HG03354 (cell line): ENCODE results near the gene WNT7B.

Source experiments
- ATAC-seq: cut with Tn5 transposase; IDR thresholded peaks from one replicate; pipeline ENCODE4 v1.9.1; 2021; ENCODE audit warnings: mild to moderate bottlenecking; ENCODE audit not compliant: unreplicated experiment, poor library complexity, severe bottlenecking

WNT7B gene

DNA sequence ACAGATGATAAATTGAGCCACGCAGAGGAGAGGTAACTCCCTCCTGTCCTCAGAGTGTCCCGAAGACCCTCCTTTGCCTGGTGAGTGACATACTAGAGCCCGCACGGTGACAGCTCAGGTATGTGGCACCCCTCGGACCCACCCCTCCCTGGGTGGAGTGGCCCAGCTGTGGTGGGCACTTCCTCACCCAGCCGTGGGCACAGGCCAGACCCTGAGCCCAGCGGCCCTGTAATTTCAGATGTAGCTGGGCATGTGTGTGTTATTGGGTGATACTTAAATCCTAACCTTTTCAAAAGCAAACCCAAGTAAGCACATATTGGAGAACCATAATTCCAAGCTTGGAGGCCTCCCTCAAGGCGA is 93.2 kb downstream of the WNT7B start:
- ATAC-seq = no peak

DNA sequence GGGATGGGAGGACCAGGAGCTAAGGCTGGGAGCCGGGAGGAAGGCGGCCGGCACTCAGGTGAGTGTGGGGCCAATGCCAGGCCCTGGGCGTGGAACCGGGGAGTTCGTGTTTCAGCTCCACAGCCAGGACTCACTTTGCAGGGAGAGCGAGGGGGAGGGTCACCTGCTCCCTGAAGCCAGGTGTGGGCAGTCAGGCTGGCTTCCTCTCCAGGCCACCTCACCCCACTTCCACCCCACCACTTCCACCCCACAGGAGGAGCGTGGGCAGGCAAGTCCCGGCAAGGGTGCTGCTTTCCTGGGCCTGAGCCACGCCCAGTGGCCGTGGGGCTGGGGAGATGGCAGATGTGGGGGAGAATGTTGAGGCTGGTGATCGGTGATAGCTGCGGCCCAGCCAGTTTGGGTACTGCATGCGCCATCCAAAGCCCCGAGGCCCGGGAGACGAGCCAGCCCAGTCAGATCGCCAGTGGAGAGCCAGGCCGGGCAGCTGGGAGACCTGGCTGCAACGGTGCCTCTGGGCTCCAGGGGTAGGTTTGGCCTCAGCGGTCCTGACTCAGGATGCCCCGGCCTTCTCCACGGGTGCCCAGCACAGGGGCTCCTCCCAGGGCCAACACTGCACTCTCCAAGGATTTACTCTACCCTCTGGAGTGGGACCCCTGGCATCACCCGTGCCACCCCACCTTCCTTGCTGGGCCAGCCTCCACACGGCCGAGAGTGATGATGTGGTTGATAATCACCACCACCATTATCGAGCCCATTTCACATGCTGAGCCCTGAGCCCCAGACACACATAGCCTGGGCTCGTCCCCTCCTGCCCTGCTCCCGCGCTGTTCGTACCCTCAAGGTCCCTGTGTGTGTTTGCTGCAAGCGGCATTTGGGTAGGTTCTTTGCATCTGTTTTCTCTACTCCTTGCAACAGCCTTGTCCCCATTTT is 93.8 kb downstream of the WNT7B start:
- ATAC-seq = no peak

DNA sequence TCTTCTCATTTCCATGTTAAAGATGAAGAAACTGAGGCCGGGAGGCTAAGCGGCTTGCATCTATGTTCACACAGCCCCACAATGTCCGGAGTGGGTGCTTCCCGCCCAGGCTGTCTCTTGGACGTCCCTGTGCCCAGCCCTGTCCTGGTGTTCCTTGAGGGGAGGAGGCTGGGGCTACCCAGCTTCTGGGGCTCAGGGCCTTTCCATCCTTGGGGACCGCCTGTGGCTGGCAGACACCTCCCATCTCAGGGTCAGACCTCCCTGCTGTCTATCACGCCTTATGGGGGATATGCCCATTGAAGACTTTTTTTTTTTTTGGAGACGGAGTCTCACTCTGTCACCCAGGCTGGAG is 95.5 kb downstream of the WNT7B start:
- ATAC-seq = no peak

DNA sequence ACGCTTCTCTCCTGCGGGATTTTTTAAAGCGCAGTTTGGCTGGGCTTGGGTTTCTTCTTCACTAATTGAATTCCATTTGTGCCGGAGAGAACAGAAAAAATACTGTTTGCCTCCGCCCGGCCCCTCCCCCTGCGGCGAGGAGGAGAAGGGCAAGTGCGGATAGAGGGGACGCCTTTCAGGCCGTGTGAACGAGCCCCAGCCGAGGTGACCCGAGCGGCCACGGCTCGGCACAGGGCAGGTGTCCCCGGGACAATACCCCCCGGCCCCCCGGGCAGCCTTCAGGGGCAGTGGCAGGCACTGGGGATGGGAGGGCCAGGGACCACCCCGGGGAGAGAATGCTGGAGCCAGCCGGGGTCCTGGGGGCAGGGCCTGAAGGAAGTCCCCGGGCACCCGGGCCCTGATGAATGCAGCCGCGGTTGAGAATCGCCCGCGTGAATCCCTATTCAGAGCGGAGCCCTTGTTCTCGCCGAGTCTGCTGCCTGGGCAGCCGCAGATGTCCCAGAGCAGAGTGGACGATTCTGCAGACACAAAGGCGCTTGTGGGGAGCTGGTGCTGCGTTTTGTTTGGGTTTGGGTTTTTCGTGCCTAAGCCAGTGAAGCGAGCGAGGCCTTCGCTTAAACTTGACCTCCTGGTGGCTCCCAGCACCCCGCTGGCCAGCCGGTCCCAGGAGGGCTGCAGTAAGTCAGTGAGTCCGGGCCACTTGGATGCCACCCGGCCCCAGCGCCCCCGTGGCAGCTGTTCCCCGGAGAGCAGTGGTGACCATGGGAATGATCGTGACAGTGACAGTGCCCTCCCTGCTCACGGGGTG is 96.0 kb downstream of the WNT7B start:
- ATAC-seq = no peak

DNA sequence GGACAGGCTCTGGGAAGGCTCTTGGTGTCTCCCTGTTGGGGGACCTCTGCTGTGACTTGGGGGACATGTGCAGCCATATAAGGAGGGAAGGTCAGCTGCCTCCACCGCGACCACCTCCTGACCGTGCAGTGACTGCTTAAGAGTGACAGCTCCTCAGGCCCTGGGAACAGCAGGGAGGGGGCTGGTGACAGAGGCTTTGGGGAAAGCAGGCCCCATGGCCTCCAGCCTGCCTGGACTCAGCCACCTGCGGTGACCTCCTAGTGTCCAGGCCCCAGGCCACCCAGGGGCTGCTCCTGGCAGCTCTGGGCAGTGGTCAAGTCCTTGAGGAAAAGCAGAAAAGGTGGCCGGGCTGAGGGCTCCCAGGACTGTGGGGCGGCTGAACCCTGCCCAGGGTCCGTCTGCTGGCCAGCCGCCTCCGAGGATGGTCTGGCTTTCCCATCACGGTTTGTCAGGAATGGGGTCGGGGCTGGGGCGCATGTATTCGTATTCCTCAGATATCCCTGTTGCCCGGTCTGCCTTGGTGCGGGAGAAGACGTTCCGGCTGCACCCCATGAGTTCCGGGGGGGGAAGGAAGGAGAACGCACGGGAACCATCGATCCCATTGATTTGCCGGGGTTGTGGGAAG is 96.8 kb downstream of the WNT7B start:
- no peak for ATAC-seq

DNA sequence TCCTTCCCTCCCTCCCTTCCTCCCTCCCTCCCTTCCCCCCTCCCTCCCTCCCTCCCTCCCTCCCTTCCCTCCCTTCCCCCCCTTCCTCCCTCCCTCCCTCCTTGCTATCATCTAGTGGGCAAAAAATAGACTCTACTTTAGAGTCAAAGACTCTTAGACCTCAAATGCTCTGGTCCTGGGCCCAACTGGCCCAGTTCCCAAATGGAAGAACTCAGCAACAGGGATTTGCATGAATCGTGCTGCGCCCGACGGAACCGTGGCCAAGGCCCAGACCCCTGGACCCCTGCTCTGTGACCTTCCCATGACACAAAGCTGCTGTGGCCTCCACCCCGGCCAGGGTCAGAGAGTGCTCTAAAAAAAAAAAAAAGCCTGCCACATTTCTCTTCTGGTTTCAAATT is 97.4 kb downstream of the WNT7B start:
- ATAC-seq = no peak

DNA sequence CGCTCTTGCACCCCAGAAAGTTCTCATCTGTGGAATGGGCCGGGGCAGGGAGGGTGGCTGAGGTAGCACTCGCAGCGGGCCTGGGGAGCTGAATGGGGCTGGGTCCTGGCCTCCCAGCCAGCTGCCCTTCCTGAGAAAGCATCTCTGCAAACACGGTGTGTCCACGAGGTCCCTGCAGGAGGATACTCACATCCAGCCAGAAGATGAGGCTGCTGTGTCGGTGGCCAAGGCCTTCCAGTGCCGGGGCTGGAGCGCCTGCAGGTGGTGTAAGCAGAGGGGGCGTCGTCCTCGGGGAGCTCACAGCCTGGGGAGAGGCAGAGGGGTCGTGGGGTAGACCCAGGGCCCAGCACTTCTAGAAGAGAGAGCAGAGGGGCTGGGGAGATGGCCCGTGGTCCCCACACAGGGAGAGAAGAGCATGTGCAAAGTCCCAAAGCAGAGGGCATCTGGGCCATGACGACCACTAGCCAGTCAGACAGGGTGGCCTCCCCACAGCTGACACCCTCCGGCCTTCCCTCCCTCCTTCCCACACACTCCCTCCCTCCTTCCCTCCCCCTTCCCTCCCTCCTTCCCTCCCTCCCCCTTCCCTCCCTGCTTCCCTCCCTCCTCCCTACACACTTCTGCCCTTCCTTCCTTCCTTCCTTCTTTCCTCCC is 97.9 kb downstream of the WNT7B start:
- ATAC-seq = no peak

DNA sequence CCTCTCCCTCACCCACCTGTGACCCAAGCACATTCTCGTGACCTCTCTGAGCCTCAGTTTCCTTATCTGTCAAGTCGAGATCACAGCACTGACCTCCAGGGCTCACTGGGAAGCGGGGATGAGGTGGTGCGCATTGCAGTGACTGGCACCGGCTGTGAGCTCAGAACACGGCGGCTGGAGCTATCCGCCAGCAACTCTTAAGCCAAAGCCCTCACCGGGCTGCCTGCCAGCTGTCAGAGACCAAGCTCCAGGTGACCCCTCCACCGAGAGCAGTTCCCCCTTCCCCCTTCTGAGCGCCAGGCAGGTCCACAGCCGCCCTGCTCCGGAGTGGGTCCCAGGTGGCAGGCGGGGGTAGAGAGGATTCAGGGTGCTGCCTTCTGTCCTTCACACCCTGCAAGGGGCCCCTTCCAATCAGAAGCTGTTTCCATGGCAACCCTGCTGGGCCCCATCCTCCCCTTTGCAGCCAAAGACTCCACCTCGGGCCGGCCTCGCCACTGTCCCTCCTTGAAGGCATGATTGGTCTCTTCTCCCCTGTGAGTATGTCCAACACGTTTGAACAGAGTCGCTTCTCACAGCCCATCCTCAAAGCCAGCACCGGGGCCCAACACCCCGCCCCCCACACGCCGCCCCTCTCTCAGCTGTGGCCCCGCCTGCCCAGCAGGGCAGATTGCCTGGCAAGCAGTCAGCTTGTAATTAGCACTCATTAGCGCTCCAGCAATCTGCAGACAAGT is 98.7 kb downstream of the WNT7B start:
- no peak for ATAC-seq

DNA sequence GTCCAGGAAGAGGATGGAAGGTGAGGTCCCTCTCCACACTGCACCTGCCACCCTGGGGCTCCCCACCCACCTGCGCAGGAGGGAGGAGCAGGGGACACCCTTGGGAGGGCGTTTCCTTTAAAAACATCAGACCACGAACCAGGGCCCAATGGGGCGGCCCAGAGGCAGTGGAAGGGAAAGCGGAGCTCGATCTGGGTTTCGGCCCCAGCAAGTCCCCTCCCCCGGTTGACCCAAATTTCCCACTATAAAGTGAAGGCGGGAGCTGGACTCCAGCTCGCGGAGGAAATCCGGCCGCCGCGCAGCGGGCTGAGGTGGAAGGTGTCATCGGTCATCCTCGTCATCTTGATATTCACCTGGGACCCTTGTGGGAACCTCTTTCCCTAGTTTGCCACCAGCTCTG is 99.3 kb downstream of the WNT7B start:
- ATAC-seq = no peak

DNA sequence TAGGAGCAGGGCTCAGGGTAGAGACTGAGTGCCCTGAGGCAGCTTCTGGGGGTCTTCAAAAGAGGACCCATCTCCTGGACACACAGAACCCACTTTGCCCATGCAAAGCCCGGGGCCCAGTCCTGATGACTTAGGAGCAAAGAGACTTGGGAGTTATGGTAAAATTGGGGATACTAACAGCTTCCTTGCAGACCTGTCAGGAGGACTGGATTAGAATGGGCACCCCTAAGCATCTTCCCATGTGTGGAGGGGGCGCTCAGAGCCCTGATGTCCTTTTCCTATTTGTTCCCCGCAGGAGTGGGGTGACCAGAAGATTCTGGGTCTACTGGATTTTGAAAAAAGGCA is 100.0 kb downstream of the WNT7B start:
- no peak for ATAC-seq

DNA sequence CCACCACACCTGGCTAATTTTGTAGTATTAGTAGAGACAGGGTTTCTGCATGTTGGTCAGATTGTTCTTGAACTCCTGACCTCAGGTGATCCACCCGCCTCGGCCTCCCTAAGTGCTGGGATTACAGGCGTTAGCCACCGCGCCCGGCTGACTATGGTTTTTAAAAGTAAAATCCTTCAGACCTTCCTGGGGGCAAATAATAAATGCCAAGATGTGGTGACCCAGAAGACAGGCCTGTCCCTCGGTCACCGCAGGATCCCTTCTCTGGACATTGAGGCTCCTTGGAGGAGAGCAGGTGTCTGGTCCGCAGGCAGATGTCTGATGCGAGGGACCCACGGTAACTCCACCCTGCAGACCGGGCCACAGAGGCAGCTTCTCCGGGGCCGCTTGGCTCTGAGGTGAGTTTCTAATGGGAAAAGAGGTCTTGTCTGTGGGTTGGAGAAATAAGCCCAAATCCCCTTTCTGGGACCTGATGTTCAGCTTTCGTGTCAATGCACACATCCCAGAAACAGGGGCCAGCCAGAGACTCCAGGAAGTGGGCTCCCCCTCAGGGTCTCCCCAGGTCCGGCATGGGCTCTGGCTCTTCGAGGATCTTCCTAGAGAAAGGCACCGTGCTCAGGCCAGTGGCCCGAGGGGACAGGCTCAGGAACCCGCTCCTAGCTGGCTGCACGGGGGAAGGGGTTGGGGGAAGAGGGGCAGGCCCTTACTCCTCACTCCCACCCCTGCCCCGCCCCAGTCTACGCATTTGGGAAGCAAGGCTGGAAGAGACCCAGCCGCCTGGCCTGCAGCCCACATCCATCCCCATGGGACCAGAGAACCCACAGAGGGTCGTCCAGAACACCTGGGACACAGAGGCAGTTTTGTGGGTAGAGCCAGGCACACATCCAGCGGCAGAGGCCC is 100.6 kb downstream of the WNT7B start:
- no peak for ATAC-seq

DNA sequence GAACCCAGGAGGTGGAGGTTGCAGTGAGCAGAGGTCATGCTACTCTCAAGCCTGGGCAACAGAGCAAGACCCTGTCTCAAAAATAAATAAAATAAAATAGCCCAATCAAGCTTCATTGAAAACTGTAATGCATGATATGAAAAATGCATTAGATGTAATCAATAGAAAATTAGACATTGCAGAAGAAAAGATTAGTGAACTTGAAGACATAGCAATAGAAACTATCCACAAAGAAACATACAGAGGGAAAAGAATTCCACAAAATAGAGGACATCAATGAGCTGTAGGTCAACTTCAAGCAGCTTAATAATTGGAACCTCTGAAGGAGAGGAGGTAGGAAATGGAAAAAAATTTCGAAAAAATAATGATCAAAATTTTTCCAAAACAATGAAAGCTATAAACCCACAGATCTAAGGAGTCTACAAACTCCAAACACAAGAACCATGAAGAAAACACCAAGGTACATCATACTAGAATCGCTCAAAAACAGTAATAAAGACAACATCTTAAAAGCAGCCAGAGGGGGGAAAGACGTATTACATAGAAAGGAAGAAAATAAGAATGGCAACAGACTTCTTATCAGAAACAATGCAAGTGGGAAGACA is 104.2 kb downstream of the WNT7B start:
- ATAC-seq = no peak

DNA sequence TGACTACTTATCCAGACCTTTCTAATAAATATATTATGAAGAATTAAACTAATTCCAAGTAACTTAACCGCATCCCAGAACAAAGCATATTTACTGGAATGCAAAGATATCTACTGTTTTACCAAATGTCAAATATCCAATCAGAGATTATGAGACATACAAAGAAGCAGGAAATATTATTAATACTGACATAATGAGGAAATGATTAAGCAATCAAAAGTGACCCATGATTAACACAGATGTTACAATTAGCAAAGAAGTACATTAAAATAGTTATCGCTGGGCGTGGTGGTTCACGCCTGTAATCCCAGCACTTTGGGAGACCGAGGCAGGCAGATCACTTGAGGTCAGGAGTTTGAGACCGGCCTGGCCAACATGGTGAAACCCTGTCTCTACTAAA is 105.2 kb downstream of the WNT7B start:
- ATAC-seq = no peak
